Activated CD8-positive, alpha-beta memory T cell treated with anti-CD3 and anti-CD28 coated beads for 1 hour (primary cell): ENCODE data around the gene PNLIP.

ENCODE experiments used
- DNase-seq, 2 donors: peaks; one replicate each; pipeline ENCODE4 v3.0.0-alpha.2; 2020; ENCODE audit warnings: low read depth in 1 of 2; ENCODE audit errors: extremely low read depth in 1 of 2

PNLIP gene

DNA sequence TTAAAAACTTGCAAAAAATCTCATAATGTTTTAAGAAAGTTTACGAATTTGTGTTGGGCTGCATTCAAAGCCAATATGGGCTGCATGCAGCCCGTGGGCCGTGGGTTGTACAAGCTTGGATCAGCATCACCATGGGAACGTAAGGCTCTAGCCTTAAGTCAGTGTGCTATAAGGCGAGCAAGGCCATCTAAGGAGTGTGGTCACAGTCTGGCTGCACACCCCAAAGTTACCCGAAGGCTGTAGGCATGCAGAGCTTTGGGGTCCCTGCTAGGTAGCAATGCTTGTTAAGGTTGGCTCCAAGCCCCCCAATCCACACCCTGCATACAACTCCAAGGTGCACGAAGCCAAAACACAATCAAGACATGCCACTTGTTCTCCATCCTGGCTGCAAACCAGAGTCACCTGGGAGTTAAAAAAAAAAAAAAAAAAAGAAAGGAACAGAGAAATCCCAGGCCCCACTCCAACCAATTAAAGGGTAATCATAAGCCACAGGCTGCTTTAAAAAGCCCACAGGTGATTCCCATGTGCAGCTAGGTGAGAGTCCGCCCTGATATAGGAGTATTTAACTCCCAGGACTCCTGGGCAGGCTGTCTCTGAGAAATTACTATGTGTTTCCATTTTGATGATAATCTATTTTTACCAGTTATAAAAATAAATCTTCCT is 66.5 kb downstream of the PNLIP start:
- no peak for DNase-seq

- DNase-seq: no peak
Measured at GRCh38 chr10:116613471-116613870, 67.7 kb downstream of the PNLIP start.

DNA sequence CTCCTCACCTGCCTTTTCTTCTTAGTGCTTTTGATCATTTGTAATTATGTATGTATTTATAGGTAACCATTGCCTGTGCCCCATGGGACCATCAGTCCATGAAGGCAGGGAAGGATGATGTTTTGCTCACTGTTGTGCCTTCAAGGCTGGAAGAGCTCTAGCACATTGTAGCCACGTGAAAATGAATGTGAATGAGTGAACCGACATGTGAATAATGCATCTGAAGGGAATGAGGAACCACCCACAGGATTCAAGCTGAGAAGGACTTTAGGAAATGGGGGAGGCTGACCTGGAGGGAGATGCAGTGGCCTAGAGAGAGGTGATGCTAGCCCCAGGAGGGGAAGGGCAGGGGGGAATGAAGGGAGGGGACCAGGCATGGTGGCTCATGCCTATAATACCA is 69.1 kb downstream of the PNLIP start:
- DNase-seq: no peak

GRCh38 chr10:116615199-116615776 is 69.6 kb downstream of the PNLIP start:
- no peak for DNase-seq
